ENCODE data around the gene KCNIP4.

- TF ChIP-seq CTCF (IDR thresholded peaks at IDR 0.05) (no peak), POLR2A (IDR thresholded peaks at IDR 0.05) (no peak)
These were observed 1142.9 kb downstream of the KCNIP4 start for GRCh38 chr4:20805716-20806115.
